ENCODE data around the gene ANKHD1.

ANKHD1 gene, protein sequence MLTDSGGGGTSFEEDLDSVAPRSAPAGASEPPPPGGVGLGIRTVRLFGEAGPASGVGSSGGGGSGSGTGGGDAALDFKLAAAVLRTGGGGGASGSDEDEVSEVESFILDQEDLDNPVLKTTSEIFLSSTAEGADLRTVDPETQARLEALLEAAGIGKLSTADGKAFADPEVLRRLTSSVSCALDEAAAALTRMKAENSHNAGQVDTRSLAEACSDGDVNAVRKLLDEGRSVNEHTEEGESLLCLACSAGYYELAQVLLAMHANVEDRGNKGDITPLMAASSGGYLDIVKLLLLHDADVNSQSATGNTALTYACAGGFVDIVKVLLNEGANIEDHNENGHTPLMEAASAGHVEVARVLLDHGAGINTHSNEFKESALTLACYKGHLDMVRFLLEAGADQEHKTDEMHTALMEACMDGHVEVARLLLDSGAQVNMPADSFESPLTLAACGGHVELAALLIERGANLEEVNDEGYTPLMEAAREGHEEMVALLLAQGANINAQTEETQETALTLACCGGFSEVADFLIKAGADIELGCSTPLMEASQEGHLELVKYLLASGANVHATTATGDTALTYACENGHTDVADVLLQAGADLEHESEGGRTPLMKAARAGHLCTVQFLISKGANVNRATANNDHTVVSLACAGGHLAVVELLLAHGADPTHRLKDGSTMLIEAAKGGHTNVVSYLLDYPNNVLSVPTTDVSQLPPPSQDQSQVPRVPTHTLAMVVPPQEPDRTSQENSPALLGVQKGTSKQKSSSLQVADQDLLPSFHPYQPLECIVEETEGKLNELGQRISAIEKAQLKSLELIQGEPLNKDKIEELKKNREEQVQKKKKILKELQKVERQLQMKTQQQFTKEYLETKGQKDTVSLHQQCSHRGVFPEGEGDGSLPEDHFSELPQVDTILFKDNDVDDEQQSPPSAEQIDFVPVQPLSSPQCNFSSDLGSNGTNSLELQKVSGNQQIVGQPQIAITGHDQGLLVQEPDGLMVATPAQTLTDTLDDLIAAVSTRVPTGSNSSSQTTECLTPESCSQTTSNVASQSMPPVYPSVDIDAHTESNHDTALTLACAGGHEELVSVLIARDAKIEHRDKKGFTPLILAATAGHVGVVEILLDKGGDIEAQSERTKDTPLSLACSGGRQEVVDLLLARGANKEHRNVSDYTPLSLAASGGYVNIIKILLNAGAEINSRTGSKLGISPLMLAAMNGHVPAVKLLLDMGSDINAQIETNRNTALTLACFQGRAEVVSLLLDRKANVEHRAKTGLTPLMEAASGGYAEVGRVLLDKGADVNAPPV (N-terminal part only)

DNA sequence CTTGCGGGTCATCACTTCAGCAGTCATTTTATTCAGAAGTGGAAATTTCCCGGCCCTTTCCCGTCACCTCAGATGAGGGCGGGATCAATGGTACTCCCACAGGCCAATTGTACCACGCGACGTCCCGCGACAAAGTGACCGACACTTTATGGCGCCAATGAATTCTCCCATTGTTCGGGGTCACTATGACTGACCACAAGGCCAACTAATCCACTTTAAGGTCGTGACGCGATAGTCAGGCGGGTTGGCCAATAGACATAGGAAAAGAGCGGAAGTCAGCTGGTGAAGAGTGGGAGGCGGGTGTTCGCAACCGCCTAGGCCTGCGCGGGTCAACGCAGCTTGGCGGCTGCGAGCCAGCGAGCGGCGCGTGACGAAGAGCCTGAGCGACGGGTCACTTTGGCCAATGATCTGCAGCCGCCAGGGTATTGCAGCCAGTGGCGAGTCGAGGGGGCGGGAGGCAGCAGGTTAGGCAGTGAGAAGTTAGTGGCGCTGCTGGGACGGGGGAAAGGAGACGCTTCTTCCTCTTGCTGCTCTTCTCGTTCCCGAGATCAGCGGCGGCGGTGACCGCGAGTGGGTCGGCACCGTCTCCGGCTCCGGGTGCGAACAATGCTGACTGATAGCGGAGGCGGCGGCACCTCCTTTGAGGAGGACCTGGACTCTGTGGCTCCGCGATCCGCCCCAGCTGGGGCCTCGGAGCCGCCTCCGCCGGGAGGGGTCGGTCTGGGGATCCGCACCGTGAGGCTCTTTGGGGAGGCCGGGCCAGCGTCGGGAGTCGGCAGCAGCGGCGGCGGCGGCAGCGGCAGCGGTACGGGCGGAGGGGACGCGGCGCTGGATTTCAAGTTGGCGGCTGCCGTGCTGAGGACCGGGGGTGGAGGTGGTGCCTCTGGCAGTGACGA lies at the start of gene ANKHD1:
TSS of gene ANKHD1 (plus strand) at position 472 of the 896 bp plus-strand sequence. CDS start at position 607, 135 bp downstream.
- peak; percentile 100 for DNase-seq

DNA sequence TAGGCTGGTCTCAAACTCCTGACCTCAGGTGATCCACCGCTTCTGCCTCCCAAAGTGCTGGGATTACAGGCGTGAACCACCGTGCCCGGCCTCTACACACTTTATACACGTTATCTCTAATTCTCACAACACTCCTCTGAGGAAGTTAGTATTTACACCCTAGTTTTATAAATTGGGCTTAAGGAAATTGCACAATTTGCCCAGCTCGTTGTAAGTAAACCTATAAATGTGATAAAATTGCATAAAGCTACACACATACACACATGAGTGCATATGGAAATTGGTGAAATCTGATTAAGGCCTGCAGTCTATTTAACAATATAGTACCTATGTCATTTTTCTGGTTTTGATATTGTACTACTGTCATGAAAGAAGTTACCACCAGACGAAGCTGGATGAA lies 46.1 kb upstream of the ANKHD1 start:
- no peak for DNase-seq

DNA sequence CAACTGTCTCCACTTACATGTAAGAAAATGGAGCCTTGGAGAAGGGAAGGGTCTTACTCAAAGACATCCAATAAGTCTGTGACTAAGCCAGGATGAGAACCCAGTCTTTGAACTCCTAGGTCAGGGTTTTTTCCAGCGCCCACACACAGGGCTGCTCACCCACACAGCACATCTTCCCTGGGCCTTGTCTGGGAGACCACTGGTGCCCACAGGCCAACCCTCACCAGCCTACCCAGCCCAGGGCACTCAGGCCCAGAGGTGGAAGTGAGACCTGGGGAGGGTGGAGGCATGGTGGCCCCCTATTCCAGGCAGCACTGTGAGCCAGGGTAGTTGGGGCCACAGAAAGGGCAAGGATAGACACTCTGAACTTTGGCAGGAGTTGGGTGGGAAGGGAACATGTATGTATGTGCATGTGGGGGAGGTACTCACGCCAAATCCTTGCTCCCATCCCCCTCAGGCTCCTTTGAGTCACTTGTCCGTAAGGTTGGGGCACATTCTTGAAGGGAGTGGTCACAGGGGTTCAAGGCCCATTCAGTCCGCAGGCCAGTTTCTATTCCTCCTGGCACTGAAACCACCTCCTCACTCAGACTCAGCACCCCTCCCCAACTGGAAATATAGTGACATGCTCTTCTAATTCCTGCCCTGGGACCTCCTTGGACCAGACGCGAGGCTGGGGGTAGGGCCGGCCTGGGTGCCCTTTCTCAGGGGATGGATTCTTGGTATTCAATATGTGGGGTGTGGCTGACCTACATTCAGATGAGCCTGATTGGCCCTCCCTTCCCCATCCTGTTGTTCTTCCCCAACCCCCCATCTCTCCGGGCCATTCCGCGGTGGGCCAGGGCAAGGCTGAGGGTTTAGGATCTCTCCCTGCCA lies 44.5 kb upstream of the ANKHD1 start:
- no peak for DNase-seq

DNA sequence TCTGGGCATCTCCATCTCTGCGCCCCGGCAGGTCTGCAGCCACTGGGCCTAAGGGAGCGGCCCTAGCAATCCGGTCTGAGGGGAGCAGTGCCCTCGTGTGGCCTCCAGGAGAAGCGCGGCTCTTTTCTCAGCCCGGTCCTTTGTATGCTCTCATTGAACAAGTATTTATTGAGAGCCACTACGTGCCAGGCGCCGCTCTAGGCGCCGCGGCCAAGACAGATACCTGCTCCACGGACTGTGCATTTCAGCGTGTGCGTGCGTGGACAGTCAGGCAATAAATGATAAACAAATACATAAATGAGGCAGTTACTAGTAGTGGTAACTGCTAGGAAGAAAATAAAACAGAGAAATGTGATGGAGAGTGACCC lies 43.9 kb upstream of the ANKHD1 start:
- DNase-seq = peak; percentile 82

DNA sequence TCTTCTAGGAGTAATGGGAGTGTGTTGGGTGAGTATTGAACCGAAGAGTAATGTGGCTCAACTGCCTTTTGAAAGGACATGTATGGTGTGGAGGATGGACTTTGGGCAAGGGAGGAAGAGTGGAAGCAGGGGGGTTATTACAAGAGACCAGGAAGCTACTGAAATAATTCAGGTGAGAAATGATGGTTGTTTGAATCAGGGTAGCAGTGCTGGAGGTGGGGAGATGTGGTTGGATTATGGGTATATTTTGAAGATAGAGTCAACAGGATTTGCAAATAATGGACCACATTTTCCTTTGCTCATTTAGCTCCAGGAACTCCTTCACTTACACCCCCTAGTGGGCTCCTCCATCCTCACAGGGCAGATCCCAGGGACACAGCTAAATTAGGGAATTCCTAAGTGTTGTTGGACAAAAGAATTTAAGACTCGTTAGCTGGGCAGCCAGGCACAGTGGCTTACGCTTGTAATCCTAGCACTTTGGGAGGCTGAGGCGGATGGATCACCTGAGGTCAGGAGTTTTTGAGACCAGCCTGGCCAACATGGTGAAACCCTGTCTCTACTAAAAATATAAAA lies 42.8 kb upstream of the ANKHD1 start:
- DNase-seq = peak; percentile 51

DNA sequence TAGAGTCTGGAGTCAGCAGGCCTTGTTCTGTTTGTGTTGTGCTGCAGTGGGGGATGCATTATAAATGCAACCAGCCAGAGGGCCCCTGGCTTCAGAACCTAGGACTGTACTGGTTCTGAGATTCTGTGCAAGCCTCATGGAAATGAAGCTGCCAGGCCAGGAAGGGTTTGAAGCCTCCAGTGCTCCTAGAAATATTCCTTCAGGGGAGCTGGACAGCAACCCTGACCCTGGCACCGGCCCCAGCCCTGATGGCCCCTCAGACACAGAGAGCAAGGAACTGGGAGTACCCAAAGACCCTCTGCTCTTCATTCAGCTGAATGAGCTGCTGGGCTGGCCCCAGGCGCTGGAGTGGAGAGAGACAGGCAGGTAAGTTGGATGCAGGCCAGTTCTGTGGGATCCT lies 41.5 kb upstream of the ANKHD1 start, which contains the start of gene SLC4A9:
TSS of gene SLC4A9 (plus strand) at position 94 of the 400 bp plus-strand sequence. CDS start at position 137, 43 bp downstream.
- DNase-seq = no peak

DNA sequence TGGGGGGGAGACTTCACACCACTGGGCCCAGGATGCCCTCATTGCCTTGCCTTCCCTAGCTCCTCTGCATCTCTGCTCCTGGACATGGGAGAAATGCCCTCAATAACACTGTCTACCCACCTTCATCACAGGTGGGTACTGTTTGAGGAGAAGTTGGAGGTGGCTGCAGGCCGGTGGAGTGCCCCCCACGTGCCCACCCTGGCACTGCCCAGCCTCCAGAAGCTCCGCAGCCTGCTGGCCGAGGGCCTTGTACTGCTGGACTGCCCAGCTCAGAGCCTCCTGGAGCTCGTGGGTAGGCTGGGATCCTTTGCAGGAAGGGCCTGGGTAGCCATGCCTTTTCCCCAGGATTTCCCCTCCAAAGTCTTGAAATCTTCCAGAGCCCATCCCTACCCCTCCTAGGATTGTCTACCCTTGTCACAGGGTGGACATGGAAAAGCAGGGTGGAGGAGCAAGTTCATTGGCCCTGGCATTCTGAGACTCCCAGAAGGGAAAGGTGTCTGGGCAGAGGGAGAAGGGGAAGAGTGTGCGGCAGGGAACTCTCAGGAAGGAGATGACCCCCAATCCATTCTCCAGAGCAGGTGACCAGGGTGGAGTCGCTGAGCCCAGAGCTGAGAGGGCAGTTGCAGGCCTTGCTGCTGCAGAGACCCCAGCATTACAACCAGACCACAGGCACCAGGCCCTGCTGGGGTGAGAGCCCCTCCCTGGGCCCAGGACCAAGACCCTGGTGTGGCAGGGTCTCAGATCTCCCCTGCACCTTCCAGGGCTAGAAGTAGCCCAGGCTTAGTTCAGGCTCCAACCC lies 40.8 kb upstream of the ANKHD1 start:
- DNase-seq = no peak

DNA sequence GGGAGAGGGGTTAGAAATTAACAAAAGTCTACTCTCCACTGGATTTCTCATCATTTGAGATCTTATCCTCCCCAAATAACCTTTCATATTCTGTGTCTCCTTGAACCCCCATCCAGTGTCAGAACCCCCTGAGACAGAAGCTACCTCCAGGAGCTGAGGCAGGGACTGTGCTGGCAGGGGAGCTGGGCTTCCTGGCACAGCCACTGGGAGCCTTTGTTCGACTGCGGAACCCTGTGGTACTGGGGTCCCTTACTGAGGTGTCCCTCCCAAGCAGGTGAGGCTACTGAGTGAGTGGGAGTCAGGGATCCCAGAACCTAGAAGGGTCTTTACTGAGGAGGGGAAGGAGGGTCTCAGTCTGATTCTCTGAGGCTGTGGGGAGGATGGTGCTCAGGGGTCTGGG lies 39.7 kb upstream of the ANKHD1 start:
- DNase-seq = no peak

DNA sequence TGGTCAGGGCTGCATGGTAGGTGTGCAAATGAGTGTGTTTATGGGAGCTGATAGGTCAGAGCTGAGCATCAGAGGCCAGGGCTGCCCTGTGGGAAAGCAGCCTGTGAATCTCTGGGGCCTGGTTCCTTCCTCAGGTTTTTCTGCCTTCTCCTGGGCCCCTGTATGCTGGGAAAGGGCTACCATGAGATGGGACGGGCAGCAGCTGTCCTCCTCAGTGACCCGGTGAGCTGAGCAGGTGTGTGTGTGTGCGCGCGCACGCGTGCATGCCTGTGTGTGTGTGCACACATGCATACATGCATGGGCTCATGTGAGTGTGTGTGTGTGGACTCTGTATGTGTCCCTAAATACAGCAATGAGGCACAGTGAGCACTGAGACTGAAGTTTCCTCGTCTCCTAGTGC lies 39.3 kb upstream of the ANKHD1 start:
- DNase-seq = no peak

DNA sequence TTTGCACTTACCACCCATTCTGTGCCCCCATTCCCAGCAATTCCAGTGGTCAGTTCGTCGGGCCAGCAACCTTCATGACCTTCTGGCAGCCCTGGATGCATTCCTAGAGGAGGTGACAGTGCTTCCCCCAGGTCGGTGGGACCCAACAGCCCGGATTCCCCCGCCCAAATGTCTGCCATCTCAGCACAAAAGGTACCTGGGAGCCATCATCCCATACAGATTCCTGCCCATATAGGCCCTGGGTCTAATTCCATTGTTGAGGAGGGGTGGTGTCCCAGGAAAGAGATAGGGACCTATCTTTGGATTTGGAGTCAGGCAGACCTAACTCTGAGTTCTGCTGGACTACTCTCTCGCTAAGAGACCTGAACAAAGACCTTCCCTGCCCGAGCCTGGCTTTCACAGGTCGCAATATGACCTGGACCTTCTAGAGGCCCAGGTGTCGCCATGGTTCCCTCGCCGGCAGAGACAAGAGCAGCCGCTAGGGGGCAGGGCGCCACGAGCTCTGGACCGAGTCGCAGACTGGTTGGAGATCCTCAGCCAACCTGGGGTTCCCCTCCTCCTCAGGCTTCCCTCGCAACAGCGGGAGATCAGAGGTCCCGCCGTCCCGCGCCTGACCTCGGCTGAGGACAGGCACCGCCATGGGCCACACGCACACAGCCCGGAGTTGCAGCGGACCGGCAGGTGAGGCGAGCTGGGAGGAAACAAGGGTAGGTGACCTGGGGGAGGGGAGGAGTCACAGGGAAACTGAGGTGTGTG lies 38.6 kb upstream of the ANKHD1 start:
- peak; percentile 50 for DNase-seq

DNA sequence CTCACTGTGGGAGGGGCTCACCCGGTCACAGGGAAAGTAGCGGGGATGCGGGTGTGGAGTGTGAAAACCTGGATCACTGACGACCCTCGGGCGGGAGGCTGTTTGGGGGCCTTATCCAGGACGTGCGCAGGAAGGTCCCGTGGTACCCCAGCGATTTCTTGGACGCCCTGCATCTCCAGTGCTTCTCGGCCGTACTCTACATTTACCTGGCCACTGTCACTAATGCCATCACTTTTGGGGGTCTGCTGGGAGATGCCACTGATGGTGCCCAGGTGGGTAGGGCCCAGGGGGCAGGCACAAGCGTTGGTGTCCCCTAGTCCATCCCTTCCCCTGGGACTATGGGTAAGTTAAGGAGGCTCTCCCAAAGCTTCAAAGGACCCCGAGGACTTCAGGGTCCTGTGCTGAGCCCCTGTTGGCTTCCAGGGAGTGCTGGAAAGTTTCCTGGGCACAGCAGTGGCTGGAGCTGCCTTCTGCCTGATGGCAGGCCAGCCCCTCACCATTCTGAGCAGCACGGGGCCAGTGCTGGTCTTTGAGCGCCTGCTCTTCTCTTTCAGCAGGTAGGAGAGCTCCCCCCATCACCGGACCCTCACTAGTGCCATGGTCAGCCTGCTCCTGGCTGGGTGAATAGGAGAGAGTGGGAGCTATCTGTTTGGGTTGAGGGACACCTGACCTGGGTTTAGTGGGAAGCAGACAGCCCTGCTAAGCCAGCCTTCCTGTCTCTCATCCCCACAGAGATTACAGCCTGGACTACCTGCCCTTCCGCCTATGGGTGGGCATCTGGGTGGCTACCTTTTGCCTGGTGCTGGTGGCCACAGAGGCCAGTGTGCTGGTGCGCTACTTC lies 37.8 kb upstream of the ANKHD1 start:
- no peak for DNase-seq

DNA sequence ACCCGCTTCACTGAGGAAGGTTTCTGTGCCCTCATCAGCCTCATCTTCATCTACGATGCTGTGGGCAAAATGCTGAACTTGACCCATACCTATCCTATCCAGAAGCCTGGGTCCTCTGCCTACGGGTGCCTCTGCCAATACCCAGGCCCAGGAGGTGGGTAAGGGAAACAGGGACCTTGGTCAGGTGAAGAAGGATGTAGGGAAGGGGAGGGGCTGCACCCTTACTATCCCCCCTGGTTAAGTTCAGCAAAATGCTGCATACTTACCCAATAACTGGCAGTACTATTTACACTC lies 37.2 kb upstream of the ANKHD1 start:
- DNase-seq = no peak

DNA sequence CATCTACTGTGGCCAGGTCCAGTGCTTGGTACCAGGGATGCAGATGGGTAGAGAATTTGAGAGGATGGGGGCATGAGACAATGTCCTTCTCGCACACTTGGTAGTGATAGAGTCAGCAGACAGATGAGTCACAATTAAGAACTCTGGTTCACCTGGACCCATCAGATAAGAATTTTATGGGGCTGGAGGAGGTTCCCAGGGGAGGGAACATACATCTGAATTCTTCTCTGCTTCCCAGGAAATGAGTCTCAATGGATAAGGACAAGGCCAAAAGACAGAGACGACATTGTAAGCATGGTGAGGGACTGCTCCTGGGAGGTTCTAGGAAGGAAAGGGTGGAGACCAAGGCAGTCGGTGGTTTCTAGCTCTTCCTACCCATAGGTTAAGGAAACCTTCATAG lies 36.4 kb upstream of the ANKHD1 start:
- DNase-seq = no peak

DNA sequence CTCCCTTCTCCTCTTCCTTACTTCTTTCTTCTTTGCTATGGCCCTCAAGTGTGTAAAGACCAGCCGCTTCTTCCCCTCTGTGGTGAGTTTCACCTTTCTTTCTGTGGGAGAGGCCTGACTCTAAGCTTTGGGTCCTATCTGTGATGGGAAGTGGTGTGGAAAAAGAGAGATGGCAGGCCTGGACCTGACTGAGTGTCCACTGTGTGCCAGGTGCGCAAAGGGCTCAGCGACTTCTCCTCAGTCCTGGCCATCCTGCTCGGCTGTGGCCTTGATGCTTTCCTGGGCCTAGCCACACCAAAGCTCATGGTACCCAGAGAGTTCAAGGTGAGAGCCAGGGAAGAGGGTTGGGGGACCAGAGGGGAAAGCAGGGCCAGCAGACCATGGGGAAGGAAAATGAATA lies 35.7 kb upstream of the ANKHD1 start:
- DNase-seq = no peak

DNA sequence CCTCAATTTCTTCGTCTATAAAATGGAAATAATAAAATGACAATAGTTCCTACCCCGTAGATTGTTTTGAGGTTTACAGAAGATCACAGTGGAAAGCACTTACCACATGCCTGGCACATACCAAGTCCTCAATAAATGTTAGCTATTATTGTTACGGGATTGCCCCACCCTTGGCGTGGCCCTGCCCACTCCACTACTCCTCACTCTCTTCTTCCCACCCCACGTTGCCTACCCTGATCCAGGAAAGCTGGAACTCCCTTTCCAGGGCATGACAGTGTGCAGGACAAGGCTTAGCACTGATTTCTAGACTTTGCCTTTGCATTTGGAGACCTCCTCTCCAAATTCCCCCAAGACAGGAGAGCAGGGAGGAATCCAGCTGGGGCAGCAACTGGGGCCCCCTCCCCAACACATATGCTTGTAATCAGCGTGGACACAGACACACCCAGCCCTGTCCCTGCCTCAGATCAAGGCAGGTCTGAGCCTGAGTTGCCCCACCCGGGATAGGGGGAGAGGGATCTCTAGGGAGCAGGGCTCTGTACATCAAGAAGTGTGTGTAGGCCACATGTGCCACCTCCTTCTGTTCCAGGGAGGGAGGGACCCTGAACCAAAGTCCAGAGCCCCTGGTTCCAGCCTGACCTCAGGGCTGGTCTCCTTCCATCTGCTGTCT lies 34.9 kb upstream of the ANKHD1 start:
- DNase-seq = no peak

DNA sequence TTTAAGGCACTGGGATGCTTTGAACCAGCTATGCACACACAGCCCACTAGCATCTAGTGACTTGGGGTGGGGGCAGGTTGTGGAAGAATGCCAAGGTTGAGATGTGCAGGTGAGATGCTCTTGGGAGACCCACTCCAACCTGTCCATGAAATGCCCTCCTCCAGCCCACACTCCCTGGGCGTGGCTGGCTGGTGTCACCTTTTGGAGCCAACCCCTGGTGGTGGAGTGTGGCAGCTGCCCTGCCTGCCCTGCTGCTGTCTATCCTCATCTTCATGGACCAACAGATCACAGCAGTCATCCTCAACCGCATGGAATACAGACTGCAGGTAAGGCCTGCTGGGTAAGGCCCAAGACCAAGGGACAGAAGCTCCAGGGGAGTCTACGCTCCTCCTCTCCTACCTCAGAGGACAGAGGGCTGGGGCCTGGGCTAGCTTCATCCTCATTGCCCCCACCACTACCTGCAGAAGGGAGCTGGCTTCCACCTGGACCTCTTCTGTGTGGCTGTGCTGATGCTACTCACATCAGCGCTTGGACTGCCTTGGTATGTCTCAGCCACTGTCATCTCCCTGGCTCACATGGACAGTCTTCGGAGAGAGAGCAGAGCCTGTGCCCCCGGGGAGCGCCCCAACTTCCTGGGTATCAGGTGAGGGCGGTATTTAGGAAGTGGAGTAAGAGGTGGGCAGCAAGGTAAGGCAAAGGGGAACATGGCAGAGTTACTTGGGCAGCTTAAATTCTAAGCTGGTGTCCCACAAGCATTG lies 34.2 kb upstream of the ANKHD1 start:
- DNase-seq = no peak

Measured in fibroblast of skin of right biceps (primary cell).